ENCODE results near the gene RPTN.
A peak's percentile ranks its signal among the peaks of the same experiment; 100 is the strongest.

RPTN gene, protein sequence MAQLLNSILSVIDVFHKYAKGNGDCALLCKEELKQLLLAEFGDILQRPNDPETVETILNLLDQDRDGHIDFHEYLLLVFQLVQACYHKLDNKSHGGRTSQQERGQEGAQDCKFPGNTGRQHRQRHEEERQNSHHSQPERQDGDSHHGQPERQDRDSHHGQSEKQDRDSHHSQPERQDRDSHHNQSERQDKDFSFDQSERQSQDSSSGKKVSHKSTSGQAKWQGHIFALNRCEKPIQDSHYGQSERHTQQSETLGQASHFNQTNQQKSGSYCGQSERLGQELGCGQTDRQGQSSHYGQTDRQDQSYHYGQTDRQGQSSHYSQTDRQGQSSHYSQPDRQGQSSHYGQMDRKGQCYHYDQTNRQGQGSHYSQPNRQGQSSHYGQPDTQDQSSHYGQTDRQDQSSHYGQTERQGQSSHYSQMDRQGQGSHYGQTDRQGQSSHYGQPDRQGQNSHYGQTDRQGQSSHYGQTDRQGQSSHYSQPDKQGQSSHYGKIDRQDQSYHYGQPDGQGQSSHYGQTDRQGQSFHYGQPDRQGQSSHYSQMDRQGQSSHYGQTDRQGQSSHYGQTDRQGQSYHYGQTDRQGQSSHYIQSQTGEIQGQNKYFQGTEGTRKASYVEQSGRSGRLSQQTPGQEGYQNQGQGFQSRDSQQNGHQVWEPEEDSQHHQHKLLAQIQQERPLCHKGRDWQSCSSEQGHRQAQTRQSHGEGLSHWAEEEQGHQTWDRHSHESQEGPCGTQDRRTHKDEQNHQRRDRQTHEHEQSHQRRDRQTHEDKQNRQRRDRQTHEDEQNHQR

DNA sequence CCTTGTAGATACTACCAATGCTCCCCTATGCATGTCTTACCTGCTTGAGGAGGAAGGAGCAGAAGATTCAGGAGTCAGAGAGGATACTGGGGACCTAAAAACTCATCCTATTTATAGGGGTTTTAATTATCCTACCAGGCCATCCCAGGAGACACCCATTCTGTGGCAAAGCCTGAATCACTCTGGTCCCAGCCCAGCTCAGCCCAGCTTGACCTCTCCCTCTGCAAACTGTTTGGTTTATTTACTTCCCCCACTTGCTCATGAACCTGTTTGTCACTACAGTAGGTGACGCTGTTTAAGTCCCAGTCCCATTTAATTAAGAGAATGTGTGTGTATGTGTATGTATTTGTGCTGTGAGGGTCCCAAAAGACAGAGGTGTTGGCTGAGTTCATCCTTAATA is at the start of gene RPTN:
RPTN (minus strand) TSS at position 85 of the 400 bp plus-strand sequence. CDS start 1,339 bp downstream, outside the sequence.
- no peak for DNase-seq (ENCODE audit: low read depth in 1 of 2, low spot score in 1 of 2)

DNA sequence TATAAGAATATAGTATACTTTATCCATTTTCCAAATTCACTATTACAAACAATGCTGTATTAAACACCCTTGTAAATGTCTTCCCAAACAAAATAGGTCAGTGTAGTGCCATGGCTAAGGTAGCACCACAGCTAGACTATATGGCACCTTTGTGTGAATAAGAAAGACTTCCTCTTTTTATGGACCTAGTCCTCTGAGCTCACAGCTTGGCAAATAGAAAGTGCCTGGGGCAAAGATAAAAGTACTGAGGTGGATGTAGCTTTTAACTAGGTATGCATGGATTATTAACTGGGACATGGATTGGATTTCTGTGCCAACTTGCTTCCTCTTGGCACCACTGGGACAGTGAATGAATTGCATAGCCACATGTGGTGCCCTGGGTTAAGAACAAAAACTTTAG is 40.0 kb upstream of the RPTN start:
- DNase-seq (ENCODE audit: low read depth in 1 of 2, low spot score in 1 of 2), result no peak

DNA sequence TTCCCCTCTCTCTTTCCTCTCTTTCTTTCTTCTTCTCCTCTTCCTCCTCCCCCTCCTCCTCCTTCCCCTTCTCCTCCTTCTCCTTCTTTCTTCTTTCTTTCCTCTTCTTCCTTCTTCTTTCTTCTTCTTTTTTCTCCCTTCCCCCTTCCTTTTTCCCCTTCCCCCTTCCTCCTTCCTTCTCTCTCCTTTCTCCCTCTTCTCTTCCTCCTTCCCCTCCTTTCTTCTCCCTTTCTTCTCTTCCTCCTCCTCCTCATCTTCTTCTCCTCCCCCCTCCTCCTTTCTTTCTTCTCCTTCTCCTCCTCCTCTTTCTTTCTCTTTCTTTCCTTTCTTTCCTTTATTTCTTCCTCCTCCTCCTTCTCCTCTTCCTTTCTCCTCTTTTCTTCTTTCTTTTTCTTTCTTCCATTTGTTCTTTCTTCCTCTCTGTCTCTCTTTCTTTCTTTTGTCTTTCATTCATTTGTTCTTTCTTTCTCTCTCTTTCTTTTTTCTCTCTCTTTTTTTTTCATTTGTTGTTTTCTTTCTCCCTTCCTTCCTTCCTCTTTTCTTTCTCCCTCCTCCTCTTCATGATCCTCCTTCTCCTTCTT is 38.4 kb upstream of the RPTN start:
- no peak for DNase-seq (ENCODE audit: low read depth in 1 of 2, low spot score in 1 of 2)

DNA sequence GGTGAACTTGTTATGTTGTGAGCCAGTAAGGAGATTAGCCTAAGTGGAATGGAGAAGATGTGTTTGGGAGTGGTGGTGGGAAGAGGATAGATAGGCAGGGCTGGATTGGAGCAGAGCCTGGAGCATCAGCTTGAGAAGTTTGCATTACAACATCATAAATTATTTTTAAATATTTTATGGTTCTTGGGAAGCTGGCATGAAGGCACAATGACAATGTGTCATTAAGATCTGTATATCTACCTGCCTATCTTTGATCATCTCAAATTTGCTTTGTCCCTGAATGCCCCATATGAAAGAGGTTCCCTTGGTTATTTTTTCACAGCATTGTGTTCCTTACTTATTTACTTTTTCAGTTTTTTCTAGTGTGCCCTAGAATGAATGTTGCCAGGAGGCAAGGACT is 32.7 kb upstream of the RPTN start:
- DNase-seq (ENCODE audit: low read depth in 1 of 2, low spot score in 1 of 2), result no peak

DNA sequence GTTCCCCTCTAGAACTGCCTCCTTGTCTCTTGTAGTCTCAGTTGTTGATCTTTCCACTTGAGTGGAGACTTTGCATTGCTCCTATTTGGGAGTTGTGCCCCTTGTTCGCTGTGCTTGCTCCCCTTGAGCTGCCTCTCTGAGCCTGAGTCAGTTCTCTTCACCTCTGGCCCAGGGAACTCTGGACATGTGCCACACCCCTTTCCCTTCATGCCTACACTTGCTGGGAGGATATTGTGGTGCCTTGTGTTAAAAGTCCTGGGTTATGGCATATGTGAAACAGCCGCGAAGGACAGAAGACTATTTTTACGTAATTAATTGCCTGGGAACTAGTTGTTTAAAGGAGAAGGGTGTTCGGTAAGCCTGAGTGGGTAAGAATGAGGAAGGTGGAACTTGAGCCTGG is 32.2 kb upstream of the RPTN start:
- DNase-seq (ENCODE audit: low read depth in 1 of 2, low spot score in 1 of 2), result no peak

DNA sequence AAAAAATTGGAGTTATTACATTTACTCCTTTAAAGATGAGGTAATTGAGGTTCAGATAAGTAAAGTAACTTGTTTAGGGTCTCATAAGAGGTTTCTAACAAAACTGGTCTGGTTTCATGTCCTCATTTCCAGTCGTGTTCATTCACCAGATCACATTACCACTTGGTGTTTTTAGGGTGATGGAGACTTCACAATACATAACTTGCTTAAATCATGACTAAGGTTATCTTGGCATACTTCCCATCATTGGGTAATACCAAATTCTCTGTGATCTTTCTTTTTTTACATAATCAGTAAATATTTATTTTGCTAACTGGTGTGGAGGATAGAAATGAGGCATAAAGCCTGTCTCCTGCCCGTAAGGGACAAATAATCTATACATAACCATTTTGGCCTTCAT is 31.6 kb upstream of the RPTN start:
- DNase-seq (ENCODE audit: low read depth in 1 of 2, low spot score in 1 of 2), result no peak

DNA sequence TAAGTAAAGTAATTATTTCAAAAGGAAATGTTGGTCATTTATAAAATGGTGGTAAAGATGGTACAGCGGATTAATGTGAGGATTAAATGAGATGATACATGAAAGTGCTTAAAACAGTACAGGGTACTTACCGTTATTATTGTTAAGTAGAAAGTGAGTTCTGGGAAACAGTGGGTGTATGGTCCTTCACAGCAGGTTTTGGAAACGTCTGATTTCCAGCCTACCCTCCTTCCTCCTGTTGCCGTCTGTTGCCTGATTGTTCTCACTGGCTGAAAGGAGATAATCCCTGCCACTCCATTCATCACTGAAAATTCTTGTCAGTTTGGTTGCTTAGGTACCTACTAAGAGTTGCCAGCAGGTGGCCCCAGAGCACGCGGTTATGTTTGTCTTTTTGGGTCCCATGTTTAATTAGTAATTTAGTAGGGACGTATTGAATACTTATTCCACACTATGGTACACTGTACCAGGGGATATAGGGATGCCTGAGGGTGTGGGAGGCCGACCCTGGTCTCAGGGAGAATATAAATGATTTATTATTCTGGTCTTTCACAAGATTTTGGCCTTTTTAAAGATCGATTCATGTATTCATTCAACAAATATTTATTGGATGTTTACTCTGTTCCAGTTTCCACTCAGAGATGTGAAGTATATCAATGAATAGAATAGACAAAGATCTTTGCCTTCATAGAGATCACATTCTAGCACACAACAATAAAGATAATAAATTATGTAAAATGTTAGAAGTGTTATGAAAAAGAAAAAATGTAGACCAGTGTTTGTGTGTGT is 30.8 kb upstream of the RPTN start:
- DNase-seq (ENCODE audit: low read depth in 1 of 2, low spot score in 1 of 2), result peak; percentile 27 to 54

DNA sequence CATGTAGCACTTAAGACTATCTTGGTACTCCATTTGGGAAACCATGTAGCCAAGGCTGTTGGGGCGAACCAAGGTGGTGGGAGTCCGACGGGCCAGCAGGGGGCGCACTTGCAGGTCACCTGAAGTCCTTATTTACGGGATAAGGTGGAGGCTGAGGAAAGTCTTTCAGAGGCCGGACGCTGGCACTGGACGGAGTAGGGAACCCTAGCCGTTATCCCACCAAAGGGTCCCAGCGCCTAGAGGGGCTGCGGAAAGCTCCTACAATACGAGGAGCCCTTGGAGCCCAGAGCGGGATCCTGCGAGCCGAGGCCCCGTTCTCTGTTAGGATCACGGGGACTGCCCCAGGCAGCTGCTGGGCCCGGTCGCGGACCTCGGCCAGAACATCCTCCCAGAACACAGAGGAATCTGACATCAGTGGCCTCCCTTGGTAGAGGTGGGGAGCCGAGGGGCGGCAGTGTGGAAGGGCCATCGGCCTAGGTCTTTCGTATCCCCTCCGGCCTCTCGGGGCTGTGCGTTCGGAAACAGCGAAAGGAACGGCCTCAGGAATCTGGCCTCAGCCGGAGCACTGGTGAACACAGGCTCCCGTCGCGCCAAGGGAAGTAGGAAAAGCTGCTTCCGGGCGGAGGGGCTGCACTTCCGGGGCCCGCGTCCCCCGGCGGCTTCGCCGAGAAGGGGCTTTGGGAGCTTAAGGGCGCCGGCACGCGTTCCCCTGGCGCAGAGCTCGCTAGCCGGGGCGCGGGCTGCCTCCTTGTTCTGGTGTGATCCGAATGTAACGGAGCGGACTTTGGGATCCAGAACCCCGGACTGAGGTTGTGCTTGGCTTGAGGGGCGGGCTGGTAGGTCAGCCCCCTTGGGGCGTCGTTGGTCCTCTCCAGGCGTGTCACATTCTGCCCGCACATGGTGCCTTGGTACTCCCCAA is 29.9 kb upstream of the RPTN start:
- peak; percentile 56 to 67 for DNase-seq (ENCODE audit: low read depth in 1 of 2, low spot score in 1 of 2)

DNA sequence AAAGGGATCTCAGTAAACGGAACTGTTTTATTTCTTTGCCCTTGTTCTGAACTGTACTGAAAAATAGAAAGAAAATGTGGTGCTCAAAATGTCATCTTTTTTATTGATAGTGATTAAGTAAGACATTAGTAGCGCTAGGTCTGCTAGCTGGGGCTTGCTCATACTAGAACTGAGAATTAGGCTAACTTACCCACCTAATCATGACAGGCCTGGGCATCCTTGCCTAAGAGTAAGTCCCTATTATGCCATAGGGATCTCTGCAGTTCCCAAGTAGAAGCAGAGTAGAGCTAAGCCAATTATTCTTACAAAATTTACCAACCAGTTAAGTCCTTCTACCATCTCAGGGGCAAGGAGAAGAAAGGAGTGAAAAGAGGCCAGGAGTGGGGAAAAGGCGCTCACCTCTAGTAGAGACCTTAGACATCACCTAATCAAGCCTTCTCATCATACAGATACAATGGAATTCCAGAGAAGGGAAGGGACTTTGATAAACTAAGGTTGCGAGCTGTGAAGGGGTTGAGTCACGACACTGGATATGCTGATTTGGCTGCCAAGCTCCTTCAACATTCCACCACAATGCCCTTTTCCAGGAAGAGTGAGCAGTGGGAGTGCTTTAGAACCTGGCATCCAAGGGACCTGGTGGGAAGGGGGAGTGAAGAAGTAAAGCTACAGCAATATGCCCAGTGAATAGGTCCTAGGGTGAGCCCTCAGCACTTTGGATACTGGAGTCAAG is 27.7 kb upstream of the RPTN start:
- no peak for DNase-seq (ENCODE audit: low read depth in 1 of 2, low spot score in 1 of 2)

DNA sequence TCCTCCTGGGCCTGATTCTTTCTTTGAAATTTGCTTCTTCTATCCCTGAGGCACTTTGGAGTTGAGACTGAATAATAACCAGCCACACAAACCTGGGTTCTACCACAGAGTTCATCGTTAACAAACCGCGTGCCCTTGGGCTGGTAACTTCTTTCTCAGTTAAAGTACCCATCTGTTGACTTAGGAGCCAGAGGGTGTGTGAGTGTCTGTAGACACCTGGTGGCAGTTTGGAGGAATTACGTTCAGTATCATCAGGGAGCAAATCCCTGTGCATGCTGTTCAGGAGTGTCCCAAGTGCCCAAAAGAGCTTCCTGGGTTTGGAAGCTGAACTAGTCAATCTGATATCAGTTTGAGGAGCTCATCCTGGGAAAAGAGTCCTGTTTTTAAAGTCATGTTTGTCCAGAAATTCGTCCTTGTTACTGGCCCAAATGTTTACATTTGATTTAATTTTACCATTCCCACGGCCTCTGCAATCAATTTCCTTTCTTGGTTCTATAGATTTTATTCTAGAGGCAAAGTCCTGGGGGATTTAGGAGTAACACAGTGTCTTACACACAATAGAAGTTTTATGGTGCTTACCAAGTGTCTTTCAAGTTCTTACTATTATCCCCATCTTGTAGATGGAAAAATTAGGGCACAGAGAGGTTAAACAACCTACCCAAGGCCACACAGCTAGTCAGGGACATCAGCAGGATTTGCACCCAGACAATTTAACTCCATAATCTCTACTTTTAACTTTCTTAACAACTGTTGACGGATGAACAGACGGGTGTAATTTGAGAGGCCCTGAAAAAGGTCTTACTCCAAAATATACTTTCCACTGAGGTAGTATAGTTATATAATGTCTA is 26.7 kb upstream of the RPTN start:
- no peak for DNase-seq (ENCODE audit: low read depth in 1 of 2, low spot score in 1 of 2)

DNA sequence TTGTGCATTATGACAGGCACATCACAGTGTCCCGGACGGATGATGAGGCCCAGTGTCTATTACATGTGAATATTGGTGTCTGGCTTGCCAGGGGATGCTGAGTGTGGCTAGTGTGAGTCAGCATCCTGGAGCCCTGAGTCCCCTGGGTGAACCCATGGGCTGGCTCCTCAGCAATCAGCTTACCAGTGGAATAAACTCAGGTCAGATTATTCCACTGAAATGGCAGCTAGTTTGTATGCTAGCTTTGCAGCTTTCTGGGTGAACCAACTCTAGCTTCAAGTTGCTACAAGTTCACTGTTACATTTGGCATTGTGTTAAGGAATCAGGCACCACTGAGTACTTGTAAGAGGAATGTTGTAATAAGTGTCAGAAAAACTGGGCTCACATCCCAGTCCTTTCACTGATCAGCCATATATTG is 23.9 kb upstream of the RPTN start:
- no peak for DNase-seq (ENCODE audit: low read depth in 1 of 2, low spot score in 1 of 2)

DNA sequence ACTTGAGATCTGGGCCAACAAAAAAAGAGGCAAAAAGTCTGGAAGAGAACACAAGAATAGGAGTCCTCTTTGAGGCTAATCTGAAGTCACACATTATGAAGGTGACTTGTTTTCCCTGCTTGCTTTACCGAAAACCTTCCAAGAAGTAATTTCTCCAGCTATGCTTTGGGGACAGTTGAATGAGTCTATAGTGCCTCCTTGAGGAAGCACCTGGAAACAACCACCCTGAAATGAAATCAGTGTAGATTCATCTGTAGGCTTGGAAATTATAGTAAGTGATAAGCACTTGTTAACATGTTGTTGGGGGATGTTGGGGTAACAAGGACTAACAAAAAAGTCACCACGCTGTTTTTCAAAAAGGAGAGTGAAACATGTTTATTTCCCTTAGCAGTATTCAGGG is 23.4 kb upstream of the RPTN start:
- DNase-seq (ENCODE audit: low read depth in 1 of 2, low spot score in 1 of 2), result no peak

DNA sequence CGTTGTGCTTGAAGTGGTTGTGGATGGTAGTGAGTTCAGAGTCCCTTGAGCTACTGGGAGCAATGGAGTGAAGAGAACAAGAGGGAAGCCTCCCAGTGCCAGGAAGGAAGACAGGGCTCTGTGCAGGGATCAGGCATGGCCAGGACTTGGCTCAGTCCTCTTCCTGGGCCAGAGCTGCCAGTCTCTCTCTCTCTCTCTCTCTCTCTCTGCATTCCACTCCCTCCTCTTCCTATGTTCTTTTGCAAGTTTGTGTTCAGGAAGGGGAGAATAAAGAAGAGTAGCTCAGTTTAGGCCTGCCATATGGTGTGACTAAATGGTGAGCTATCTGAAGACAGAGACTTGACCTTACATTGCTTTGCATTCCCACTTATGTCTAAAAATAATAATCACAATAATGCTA is 20.5 kb upstream of the RPTN start:
- no peak for DNase-seq (ENCODE audit: low read depth in 1 of 2, low spot score in 1 of 2)

DNA sequence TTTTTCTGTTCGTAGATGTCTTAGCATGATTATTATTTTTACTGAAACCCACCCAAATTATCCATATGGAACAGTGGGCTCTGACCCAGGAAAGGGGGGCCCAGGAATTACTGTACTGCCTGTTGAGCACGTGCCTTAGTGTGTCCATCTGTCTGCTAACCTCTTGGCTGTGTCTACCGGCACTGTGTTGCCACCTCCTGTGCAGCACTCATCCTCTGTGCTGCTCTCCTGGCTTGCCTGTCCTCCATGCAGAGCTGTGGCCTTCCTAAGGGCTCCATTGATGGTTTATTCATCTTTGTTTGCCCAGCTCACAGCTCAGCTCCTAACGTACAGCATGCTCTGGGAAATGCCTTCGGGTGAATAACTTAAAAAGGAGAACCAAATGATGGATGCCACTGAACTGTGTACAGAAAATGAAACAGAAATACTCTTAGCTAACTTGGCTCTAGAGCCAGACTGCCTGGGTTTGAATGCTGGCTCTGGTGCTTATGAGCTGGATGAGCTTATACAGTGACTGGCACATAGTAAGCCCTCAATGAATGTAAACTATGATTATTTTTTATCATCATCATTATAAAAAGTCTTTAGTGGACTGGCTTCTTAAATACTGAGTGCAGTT is 11.4 kb upstream of the RPTN start:
- no peak for DNase-seq (ENCODE audit: low read depth in 1 of 2, low spot score in 1 of 2)

DNA sequence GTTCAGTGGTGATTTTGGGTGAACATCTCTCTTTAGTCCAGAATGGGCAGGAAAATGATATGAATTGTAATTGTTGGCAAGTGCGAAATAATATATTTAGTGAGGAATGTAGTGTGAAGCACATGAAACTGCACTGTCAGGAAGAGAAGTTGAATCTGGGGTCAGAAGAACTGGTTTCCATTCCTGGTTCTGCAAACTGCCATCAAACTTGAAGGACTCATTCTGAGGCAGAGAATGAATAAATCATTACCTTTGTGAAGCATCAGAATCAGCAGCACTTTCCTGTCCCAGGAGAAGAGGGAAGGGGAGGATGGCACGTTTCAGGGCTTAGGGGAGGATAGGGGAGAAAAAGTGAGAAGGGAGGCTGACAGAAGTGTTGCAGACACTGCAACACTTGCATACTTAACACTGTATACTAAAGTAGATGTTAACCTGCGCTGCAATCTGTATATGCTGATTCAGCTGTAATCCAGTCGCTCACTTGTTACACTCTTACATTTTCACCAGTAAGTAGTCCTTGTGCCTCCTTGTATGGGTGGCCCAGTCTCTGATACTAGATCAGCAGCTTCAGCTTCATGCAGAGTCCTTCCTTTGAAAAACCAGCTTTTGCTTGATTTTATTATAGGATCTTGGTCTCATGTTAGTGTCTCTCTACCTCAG is 10.5 kb upstream of the RPTN start:
- DNase-seq (ENCODE audit: low read depth in 1 of 2, low spot score in 1 of 2), result no peak

DNA sequence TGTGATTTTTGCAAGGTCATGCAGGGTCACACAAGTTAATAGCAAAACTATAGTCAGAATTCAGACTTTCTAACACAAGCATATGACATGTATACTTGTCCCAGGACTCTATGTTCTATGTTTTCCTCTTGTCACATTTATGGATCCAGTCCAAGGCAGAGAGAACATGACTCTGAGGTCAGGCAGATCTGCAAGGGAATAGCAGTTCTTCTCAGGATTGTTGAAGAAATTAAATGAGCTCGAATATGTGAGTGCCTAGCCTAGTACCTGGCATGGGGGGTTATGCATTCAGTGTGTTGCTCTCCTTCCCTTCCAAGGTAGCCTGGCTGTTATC is 9.5 kb upstream of the RPTN start:
- DNase-seq (ENCODE audit: low read depth in 1 of 2, low spot score in 1 of 2), result no peak

DNA sequence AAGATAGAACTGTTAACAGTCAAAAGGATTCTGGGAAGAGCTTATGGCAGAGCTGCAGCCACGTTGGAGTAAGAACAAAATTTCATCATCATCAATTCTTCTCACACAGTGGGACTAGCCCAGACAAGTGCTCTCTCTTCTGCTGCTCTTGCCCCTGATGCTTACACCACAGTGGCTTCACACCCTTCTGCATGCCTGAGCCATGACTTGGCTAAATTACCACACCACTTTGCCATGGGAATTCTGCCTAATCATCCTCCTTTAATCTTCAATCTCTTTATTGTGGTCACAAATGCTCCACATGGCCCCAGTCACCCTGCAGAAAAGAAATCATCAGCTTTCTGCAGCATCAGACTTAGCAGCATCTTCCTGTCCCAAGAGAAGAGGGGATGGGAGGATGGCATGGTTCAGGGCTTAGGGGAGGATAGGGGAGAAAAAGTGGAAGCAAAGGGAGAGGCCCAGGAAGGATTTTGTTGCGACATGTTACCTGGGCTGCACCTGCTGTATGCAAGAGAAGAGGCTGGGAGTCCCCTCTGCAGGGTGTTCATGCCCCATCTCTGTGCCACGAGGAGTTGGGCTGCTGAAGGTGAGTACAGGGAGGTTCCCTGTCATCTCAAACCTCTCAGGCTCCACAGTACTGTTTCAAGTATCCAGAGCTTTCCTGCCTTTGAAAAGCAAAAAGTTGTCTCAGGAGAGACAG is 9.0 kb upstream of the RPTN start:
- DNase-seq (ENCODE audit: low read depth in 1 of 2, low spot score in 1 of 2), result no peak
